ENCODE measurements around the gene MYO3B. TPM values are rescaled to one million over a fixed set of nuclear protein-coding genes. Genes with fewer than 3 reads are reported as not detected.

The MYO3B gene
- total RNA-seq, 1 donor from 2014 or later = under 0.01 TPM

DNA sequence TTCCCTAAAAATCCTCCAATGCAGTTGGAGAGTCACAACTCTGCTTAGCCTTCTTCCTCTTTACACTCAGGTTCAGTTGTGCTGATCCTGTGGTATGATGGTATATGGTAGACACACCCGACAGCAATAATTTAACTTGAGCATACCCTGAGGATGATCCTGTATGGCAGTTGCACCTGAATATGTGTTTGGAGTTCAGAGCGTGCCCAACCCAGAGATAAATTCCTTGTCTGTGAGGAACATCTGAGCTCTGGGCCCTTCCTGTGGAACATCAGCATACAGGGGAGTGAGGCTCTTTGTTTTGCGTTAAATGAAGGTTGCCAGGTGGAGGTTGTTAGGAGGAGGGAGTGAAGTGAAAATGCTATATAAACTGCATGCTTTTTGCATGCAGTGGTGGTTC is 187.7 kb downstream of the MYO3B start:
- DNase-seq (ENCODE audit: low read depth, low spot score) = no peak

DNA sequence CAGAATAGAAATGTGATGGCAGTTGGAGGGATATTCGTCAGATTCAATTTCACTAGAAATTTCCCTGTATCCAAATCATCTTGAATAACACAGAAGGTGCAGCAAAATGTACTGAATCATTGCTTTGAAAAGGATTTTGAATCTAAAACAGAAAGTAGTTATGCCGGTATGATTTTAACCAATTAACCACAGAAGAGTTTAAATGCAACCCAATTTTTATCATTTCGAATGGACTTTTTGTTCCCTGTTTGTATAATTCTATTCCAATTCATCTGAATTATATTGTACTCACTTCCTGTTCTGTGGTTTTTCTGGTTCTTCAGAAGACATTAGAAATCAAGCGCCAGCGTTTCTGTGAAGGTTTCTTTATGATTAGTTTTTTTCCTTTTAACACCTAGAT is 190.4 kb downstream of the MYO3B start:
- no peak for DNase-seq (ENCODE audit: low read depth, low spot score)

DNA sequence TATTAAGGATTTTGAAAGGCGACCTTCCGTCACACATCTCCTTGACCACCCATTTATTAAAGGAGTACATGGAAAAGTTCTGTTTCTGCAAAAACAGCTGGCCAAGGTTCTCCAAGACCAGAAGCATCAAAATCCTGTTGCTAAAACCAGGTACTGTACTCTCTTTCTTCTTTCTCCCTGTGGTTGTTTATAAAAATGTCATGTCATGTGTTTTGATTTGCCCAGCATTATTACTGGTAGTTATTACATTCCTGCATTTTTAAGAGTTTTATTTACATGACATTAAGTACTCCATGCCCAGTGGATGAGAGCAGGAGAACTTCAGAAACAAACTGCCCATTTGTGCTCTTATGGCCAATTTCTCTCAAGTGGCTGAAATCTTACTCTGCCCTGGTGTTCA is 191.3 kb downstream of the MYO3B start:
- no peak for DNase-seq (ENCODE audit: low read depth, low spot score)

DNA sequence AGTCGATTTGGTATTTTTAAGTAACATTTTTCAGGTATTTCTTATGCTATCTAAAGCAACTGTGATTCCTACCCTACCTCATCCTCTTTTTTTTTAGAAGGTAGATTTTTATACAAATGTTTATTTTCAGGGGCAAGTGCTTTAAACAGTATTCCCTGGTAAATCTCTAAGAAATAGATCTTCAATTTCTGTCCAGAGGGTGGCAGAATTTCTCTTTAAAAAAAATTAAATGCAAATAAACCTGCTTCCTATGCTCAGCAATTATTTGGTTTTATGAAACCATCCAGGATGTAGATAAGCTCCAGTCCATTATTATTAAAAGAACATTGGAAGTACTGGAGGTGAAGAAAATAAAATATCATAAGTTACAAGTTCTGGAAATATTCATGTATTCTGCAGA is 191.9 kb downstream of the MYO3B start:
- DNase-seq (ENCODE audit: low read depth, low spot score) = no peak

DNA sequence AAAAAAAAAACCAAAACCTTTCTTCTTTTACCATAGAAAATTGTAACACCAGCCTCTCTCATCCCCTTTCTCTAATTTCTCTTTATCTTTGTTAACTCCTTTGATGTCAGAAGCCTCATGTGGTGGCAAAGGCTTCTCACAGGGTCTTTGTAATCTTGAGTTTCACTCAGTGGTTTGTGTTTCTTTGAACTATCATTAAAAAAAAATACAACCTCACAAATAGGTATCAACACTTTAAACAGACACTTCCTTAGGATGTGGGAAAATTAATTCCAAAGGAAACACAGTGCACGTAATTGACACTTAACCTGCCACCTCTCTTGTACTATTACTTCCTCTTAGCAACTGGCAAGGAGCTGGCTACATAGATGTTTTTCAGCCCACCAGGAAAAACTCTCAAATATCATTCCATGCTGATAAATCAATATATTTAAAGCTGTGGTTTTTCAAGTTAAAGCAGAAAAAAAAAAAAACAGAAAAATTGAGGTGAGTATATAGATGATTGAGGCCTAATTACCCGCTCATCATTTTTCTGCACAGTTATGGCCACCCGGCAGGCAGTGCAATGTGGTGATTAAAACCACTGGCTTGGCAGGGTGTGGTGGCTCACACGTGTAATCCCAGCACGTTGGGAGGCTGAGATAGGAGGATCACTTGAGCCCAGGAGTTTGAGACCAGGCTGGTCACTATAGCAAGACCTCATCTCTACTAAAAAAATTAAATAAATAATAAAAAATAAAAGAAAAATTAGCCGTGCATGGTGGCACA is 193.5 kb downstream of the MYO3B start:
- no peak for DNase-seq (ENCODE audit: low read depth, low spot score)

- DNase-seq (ENCODE audit: low read depth, low spot score) = no peak
These were observed 197.2 kb downstream of the MYO3B start for GRCh38 chr2:170375192-170375591.

DNA sequence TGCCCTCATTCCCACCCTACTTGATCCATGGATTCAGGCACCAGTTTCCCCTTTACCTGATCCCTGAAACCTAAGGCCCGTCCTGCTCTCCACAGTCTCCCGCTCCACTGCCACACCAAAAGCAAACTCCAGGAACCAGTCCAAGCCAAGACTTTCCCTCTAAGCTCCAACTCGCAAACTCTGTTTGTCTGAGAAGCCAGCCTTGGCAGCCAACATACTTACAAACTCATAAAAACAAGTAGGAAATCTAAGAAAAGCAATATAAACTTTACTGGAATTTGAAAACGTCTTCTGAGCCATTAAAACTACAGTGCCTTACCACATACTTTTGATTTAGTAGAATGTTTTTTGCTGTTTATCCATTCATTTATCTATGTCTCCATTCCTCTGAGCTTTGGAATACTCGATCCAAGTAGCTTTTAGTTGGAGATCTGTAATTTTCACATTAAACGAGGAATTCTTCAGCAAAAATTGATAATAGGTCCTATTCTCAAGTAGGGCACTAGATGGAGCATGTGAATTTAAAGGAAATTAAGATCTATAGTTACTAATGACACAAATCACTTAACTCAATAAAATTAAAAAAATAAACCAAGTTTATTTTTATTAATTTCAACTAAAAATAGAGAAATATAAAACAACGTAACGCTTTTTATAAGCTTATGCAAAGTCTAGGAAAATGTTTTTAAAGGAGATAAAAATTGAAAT is 199.7 kb downstream of the MYO3B start:
- DNase-seq (ENCODE audit: low read depth, low spot score) = no peak

DNA sequence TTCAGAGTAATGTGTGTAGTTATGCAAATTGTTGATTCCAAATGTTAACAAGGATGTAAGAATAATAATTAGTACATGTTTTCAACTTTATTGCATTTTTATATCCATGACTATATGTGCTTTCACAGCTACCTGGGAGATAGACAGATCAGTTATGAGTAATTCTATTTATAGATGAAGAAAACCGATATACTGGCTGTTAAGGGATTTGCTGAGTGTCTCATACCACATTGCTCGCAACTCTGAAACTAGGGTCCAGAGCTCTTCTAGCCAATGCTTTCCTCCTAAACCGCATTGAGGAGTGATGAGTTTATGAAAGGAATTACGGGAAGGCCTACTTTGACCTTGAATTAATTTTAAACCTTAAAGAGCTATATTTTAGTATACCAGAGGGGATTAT is 202.3 kb downstream of the MYO3B start:
- no peak for DNase-seq (ENCODE audit: low read depth, low spot score)

- no peak for DNase-seq (ENCODE audit: low read depth, low spot score)
These were observed 203.7 kb downstream of the MYO3B start for GRCh38 chr2:170381678-170382077.

GRCh38 chr2:170386554-170386953 is 208.6 kb downstream of the MYO3B start:
- DNase-seq (ENCODE audit: low read depth, low spot score) = no peak

DNA sequence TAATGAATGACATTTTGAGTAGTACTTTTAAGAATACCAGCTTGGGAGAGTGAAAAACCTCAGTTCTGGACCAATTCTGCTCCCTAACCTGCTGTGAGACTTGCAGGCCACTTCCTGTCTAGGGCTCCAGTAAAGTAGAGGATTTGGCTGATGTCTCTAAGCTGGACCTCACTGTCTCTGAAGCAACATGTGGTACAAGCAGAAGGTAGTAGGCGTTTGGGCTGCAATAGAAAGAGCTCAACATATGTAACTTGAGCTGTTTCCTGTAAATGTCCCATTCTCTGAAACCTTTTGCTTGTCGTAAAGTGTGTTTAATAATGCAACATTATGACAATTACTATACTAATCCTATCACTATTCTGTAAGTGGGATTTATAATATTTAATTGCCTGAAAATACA is 213.1 kb downstream of the MYO3B start:
- no peak for DNase-seq (ENCODE audit: low read depth, low spot score)

GRCh38 chr2:170391697-170392096 is 213.8 kb downstream of the MYO3B start:
- no peak for DNase-seq (ENCODE audit: low read depth, low spot score)

- DNase-seq (ENCODE audit: low read depth, low spot score) = no peak
These were observed 216.0 kb downstream of the MYO3B start for GRCh38 chr2:170393861-170394498.

DNA sequence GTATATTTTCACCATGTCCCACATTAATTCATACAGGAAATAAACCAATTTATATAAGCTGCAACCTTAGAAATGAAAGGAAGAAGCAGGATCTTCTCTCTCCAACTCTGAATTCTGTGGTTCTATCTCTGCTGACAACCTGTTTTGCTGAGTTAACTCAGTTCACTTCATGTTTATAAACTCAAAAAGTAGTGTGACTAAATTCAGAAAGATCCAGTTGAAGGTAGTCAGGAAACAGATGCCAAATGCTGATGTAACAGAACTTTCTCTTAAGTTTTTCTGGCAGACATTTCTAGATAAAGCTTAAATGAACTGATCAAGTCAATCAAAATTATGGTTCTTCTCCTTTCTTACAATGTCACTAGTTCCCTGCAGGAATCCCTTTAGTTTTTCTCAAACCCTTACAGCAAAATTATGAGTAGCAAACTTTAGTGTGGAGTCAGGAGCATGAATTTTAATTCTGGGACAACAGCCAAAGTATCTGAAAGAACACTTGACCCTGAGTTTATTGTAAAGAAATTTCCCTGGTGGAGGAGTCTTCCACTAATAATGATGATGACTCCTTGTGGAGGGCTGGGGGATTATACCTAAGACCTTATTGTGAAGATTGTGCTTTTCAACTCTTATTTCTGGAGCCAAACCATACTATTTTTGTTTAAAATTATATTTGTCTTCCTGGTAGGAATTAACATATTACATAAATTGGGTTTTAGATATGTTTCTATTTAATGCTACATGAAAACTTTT is 216.9 kb downstream of the MYO3B start:
- no peak for DNase-seq (ENCODE audit: low read depth, low spot score)

DNA sequence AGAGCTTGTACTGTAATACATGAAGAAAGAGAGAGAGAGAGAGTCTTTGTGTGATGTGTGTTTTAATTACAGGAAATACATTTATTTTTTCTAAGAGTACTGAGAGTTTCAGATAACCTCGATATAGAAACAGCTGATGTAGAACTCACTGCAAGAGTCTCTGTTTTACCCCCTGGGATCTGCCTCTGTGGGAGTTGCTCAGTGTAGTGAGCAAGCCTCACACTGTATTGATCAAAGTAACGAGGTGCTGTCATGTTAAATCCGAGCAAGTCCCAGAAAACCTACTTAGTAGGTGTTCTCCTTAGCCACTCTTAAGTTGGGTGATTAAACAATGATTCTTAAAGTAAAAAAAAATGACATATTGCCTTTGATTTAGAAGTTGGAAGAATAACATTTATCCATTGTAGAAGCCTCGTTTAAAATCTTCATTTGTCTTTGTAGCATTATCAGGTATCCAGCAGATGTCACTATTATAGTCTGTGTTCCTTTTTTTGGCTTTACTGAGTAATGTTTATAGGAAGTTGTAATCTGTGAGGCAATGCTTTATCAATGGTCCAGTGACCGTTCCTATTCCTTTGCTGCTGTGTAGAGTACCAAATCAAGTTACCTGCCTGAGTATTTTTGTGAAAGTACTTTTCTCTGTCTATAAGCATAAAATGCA is 219.0 kb downstream of the MYO3B start:
- DNase-seq (ENCODE audit: low read depth, low spot score) = no peak

DNA sequence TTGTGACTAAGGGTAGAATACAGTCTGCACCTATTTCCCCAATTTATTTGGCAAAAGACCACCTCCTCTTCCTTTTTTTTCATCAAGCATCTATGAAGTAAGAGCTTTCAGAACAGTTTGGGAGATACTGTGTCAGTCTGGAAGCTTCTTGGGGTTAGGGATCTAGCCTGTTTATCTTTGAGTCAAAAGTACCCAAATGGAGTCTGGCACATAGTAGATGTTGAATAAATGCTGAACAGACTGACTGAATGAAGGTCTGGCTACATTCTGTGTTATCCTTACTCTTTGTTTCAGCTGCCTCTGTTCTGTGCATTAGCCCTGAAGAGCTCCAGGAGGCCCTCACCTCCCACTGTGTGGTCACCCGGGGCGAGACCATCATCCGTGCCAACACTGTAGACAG is 223.2 kb downstream of the MYO3B start:
- no peak for DNase-seq (ENCODE audit: low read depth, low spot score)

GRCh38 chr2:170404846-170405245 is 226.9 kb downstream of the MYO3B start:
- no peak for DNase-seq (ENCODE audit: low read depth, low spot score)

DNA sequence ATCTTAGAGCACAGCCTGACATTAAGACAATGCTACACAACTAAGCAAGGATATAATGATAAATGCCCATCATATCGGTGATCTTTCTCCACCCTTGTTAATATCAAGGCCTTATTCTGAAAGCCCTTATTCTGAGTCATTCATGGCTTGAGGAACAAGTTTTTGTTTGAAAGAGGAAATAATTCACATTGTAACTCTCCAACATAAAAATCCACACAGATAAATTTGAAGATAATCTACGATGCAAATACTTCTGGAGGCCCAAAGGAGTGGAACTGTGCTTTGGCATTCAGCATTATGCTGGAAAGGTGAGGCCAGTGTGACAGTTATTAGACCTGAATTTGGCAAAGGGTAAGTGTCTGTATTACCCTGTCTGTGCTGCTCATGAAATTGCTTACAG is 227.4 kb downstream of the MYO3B start:
- no peak for DNase-seq (ENCODE audit: low read depth, low spot score)

DNA sequence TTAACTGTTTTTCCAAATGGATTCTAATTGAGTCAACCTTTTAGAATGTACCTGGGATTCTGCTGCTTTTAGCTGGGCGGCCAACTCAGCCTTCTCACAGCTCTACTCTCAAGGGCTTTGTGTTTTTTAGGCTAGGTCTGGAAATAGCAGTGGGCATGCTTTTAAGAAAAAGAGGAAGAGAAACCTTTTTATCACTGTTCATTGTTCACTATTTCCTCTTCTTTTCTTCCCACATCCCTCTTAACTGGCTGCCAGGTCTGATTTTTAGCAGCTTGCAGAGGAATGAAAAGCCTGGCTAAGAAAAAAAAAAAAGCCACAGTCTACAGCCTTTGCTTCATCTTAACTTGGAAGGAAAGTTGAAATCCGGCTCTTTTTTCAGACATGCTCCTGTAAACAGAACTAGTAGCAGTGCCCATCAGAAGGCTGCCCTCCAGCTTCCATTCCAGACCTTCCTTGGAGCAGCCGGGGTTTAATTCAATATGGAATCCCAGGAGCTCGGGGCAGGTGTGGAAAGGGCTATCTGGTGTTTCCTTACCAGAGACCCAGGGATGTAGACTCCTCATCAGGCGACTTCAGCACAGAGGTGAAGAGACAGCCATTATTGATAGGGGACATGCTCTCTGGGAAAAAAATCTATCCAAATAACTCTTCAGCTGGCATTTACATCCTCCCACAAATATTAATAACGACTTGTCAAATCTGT is 230.7 kb downstream of the MYO3B start:
- no peak for DNase-seq (ENCODE audit: low read depth, low spot score)

DNA sequence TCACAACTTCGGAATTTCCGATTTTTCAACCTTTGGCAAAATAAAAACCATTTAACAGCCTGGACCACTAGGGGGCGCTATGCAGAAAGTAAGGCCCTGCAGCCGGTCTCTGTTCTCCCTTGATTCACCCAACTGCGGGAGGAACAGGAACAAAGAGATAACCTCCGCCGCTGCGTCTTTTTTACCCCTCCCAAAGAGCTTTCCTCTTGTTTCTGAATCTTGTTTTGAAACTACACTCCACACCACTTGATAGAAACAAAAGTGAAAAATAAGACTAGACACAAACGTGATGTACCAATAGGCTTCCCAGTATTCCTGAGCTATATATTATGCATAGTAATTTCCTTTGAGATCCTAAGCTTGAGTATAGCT is 231.2 kb downstream of the MYO3B start:
- DNase-seq (ENCODE audit: low read depth, low spot score) = peak; percentile 27

GRCh38 chr2:170411660-170412059 is 233.7 kb downstream of the MYO3B start:
- no peak for DNase-seq (ENCODE audit: low read depth, low spot score)

Measured in pulmonary artery endothelial cell (primary cell).